HK-2 (cell line): ENCODE data around the gene THTPA.
"Not testable (repeated sequence)": the region's sequence is repeated elsewhere in the genome, so short reads cannot be mapped to it uniquely, and the experiment has no call there.

Source experiments
- DNase-seq: peaks from one replicate; pipeline ENCODE4 v3.0.0-alpha.2; 2018; ENCODE audit not compliant: unreplicated experiment

Gene THTPA

GRCh38 chr14:23583761-23584526, 27.9 kb downstream of the THTPA start:
- not testable (repeated sequence) for DNase-seq

DNA sequence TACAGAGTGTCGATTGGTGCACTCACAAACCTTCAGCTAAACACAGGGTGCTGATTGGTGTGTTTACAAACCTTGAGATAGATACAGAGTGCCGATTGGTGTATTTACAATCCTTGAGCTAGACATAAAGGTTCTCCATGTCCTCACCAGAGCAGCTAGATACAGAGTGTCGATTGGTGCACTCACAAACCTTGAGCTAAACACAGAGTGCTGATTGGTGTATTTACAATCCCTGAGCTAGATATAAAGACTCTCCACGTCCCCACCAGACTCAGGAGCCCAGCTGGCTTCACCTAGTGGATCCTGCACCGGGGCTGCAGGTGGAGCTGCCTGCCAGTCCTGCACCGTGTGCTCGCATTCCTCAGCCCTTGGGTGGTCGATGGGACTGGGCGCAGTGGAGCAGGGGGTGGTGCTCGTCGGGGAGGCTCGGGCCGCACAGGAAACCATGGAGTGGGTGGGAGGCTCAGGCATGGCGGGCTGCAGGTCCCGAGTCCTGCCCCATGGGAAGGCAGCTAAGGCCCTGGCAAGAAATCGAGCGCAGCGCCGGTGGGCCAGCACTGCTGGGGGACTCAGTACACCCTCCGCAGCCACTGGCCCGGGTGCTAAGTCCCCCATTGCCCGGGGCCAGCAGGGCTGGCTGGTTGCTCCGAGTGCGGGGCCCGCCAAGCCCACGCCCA, 28.6 kb downstream of the THTPA start:
- DNase-seq = not testable (repeated sequence)

DNA sequence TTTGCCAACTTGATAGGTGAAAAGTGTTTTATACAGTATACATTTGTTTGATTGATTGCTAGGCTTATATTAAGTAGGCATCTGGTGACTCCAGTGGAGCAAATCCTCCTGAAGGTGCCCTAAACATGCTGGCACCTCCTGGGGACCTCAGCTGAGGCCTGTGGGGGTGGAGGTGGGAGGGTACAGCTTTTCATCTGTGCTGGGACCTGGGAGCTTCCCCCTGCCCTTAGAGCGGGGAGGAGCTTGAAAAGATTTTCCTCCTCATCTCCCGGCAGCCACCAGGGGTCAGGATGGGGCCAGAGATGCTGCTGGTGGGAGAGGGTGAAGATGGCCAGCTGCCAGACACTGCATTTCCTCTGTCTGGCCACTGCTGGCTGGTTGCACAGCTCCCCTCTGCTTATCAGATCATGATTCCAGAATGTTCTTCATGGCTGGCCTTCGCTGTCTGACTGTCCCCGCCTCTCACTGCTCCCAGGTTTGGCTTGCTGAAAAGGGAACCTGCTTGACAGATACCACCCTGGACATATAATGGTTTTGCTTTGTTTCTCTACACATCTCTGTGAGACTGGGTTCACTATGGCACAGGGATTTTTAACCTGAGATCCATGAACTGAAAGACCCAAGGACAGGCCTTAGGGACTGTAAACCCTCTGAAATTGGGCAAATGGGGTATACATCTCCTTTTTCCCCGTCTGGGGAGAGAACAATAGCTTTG, 33.0 kb downstream of the THTPA start:
- peak; percentile 84 for DNase-seq

DNA sequence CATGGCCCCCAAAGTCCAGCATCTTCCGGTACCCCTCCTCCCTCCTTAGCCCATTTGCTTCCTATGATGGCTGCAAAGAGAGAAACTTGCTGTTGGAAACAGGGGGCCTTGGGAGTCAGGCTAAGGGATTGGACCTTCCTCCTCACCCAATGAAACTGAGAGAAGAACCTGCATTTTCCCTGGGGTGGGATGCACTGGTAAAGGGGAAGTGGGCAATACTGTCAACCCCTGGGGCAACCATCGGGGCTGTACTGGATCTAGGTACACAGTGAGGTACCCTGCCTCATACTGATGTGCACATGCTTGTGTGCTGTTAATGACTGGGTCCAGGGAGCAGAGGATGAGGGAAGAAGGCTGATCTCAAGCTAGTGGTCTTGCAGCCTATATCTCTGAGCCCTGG, 33.5 kb downstream of the THTPA start:
- DNase-seq = no peak

DNA sequence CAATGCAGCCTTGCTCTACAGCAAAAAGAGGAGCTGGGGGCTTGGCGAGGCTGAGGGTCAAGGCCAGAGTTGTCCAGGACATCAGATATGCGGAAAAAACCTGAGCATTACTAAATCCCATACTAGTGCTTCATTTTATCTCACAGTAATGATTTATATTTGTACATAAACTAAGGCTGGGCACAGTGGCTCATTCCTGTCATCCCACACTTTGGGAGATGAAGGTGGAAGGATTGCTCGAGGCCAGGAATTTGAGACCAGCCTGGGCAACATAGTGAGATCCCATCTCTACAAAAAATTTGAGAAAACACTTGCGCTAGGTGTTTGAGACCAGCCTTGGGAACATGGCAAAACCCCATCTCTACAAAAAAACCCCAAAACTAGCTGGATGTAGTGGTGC, 34.1 kb downstream of the THTPA start:
- no peak for DNase-seq

DNA sequence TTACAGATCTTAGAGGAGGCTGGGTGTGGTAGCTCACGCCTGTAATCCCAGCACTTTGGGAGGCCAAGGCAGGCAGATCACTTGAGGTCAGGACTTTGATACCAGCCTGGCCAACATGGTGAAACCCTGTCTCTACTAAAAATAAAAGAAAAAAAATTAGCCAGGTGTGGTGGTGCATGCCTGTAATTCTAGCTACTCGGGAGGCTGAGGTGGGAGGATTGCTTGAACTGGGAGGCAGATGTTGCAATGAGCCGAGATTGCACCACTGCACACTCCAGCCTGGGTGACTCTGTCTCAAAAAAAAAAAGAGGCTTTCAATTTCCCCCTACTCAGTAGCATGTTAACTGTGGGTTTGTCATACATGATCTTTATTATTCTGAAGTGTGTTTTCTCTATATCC, 38.1 kb downstream of the THTPA start:
- not testable (repeated sequence) for DNase-seq

DNA sequence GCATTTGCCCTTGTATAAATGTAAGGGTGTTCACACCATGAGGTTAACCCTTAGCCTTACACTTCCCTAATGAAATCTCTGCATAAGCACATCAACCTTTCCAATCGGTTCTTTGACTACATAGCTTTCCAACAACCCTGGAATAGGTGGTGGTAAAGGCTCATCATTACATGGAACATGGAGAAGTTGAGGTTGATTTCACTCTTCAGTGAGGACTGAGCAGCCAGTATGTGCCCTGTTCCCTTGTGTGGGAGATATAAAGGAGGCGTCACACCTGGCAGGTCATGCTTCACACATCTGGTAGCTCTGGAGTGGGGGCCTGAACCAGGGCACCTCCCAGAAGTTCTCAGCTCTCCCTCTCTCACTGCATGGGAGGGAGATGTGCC, 44.2 kb downstream of the THTPA start:
- no peak for DNase-seq

GRCh38 chr14:23600806-23601205, 44.7 kb downstream of the THTPA start:
- no peak for DNase-seq

DNA sequence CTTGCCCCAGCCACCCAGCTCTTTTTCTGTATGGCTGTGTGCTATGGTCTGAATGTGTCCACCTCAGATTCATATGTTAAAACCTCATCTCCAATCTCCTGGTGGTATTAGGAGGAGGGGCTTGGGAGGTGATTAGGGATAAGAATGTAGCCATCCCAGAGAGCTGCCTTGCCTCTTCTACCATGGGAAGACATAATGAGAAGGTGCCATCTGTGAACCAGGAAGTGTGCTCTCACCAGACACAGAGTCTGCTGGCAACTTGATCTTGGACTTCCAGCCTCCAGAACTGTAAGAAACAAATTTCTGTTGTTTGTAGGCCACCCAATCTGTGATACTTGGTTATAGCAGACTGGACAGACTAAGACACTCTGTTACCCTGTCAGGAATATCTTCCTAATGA, 45.4 kb downstream of the THTPA start:
- no peak for DNase-seq

GRCh38 chr14:23601845-23602180, 45.7 kb downstream of the THTPA start:
- no peak for DNase-seq

GRCh38 chr14:23602181-23603095, 46.4 kb downstream of the THTPA start:
- no peak for DNase-seq

DNA sequence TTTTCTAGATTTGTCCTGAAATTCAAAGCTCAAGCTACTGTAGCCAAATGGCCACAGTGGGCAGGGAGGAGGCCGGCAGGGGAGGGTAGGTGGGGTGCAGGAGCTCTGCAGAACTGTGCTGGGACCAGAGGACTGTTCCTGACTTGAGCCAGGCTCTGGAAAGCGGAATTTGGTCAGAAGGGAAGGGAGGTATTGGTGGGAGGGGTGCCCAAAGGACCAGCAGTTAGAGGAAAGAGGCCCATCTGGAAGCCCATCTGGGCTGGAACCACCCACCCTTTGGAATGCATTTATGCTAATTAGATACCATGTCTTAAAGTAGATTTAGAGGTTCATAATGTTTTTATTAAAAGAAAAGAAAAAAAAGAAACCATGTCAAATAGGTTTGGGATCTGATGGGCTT, 47.0 kb downstream of the THTPA start:
- DNase-seq = no peak

DNA sequence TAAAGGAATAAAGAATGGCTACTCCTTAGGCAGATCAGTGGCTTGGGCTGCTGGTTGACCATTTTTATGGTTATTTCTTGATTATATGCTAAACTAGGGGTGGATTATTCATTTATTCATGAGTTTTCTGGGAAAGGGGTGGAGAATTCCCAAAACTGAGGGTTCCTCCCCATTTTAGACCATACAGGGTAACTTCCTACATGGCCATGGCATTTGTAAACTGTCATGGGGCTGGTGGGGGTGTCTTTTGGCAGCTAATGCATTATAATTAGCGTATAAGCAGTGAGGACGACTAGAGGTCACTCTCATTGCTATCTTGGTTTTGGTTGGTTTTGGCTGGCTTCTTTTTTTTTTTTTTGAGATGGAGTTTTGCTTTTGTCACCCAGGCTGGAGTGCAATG, 48.1 kb downstream of the THTPA start:
- no peak for DNase-seq

DNA sequence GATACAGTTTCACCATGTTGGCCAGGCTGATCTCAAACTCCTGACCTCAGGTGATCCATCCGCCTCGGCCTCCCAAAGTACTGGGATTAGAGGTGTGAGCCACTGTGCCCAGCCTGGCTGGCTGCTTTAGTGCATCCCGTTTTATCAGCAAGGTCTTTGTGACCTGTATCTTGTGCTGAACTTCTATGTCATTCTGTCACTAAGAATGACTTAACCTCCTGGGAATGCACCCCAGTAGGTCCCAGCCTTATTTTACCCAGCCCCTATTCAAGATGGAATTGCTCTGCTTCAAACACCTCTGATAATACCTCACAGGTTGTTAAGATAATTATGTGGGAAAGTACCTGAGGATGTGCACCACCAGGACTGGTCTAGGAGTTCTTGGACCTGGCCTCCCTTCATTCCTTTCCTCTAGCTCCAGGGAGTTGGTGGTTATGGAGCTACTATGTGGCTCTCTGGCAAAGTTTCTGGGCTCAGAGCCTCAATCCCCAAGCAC, 48.7 kb downstream of the THTPA start:
- no peak for DNase-seq

DNA sequence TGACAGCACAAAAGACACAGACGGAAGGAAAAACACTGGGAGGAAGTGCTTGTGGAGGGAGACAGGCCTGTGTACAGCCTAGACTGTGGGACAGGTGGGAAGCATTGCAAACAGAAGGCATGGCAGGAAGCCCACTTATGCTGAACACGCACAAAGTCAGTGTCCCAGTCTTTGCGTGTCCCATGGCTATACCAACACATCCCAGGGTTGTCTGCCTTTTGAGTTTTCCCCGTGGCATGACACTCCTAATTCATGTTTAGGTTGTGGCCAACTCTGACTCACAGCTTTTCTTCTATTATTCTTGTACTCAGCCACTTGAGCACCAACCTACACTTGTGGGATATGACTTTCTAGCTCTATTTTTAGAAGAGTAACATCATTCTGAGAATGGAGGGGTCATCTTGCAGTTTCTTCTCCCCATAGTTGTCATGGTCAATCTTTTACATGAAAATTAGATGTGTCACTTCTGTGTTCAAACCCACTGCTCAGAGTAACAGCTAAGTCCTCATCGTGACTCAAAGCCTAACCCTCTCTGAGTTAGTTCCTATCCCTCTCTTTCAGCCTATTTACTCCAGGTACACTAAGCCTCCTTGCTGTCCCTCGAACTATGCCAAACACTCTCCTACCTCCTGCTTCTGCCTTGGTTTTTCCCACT, 50.0 kb downstream of the THTPA start:
- no peak for DNase-seq

DNA sequence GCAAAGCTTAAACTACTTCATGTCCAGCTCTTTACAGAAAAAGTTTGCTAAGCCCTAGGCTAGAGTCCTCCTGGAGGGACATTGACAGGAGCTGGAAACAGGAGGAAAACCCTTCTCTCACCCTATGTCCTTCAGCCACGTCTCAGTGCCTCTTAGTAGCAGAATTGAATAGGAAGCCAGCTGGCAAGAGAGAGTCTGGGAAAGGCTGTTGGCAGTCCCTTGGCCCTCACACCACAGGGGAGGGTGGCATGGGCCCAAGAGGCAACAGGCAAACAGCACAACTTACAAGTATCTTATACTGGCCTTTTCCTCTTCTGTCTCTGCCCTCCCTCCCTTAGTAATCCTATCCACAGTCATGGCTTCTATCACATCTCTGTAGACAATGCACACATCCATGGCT, 52.4 kb downstream of the THTPA start:
- no peak for DNase-seq

GRCh38 chr14:23609001-23609400, 52.9 kb downstream of the THTPA start:
- DNase-seq = no peak

- not testable (repeated sequence) for DNase-seq
Measured at GRCh38 chr14:23609411-23610089, 53.5 kb downstream of the THTPA start.
